ENCODE results near the gene GALNT5. TPM values are rescaled to one million over a fixed set of nuclear protein-coding genes. Genes with fewer than 3 reads are reported as not detected.

The GALNT5 gene
- total and polyA plus RNA-seq, 4 donors: under 0.01 to 5.3 (median 0.01) TPM; not detected in 1

- Histone ChIP-seq H3K36me3 (ENCODE audit: control insufficient read depth in 4 of 4, insufficient read depth in 3 of 4, low read depth in 1 of 4, low read length in 3 of 4) (no peaks in the 10 kb centered on the region), H3K9me3 (ENCODE audit: control insufficient read depth in 4 of 4, low read length in 3 of 4) (no peaks in the 10 kb centered on the region), H3K27ac (ENCODE audit: low read depth in 1 of 2, low read length in 2 of 2) (no peak overlapping the region), H3K9ac (ENCODE audit: low read depth in 1 of 2, low read length in 2 of 2) (no peak overlapping the region), H3K4me1 (ENCODE audit: control insufficient read depth in 4 of 4, insufficient read depth in 4 of 4, low read length in 3 of 4) (no peaks in the 10 kb centered on the region), H3K4me3 (ENCODE audit: low read depth in 1 of 3, low read length in 3 of 3) (no peak overlapping the region), H3K27me3 (ENCODE audit: control insufficient read depth in 4 of 4, insufficient read depth in 4 of 4, low read length in 3 of 4) (no peaks in the 10 kb centered on the region)
- 82% methylated on average over 2 of the region's 2 CpGs for WGBS
- DNase-seq (ENCODE audit: low spot score): no peak
- TF ChIP-seq CTCF (IDR thresholded peaks at IDR 0.05; ENCODE audit: low read depth, low read length, missing input control): no peak
- TF ChIP-seq, protein P1, sequence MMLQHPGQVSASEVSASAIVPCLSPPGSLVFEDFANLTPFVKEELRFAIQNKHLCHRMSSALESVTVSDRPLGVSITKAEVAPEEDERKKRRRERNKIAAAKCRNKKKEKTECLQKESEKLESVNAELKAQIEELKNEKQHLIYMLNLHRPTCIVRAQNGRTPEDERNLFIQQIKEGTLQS (IDR thresholded peaks at IDR 0.05): no peak
- no peak for TF ChIP-seq TAF1 (conservative IDR thresholded peaks at IDR 0.05)
- no peak for TF ChIP-seq EGR1 (IDR thresholded peaks at IDR 0.05; ENCODE audit: low read depth in 2 of 2)
- TF ChIP-seq JUND (IDR thresholded peaks at IDR 0.05): no peak
- TF ChIP-seq NR2F2 (IDR thresholded peaks at IDR 0.05): no peak
- no peak for TF ChIP-seq FOXA1 (IDR thresholded peaks at IDR 0.05)
- TF ChIP-seq MAX (IDR thresholded peaks at IDR 0.05): no peak
- no peak for TF ChIP-seq GABPA (IDR thresholded peaks at IDR 0.05 in 1 of 2, conservative IDR thresholded peaks at IDR 0.05 in 1 of 2)
Observed at GRCh38 chr2:157324331-157324843, 66.9 kb downstream of the GALNT5 start.

- Histone ChIP-seq H3K9me3 (ENCODE audit: control insufficient read depth in 4 of 4, low read length in 3 of 4) (no peaks in the 10 kb centered on the region), H3K27ac (ENCODE audit: low read depth in 1 of 2, low read length in 2 of 2) (no peak within 1 kb of the TSS), H3K4me1 (ENCODE audit: control insufficient read depth in 4 of 4, insufficient read depth in 4 of 4, low read length in 3 of 4) (peaks cover 0 to 4% (median 1%) of the 10 kb centered on the region in 4 donors), H3K36me3 (ENCODE audit: control insufficient read depth in 4 of 4, insufficient read depth in 3 of 4, low read depth in 1 of 4, low read length in 3 of 4) (no peaks in the 10 kb centered on the region), H3K9ac (ENCODE audit: low read depth in 1 of 2, low read length in 2 of 2) (no peak within 1 kb of the TSS), H3K4me3 (ENCODE audit: low read depth in 1 of 3, low read length in 3 of 3) (no peak within 1 kb of the TSS), H3K27me3 (ENCODE audit: control insufficient read depth in 4 of 4, insufficient read depth in 4 of 4, low read length in 3 of 4) (no peaks in the 10 kb centered on the region)
- no peak for DNase-seq (ENCODE audit: low spot score)
- no peak for TF ChIP-seq MAX (IDR thresholded peaks at IDR 0.05)
- no peak for TF ChIP-seq GABPA (IDR thresholded peaks at IDR 0.05 in 1 of 2, conservative IDR thresholded peaks at IDR 0.05 in 1 of 2)
- no peak for TF ChIP-seq SP1 (IDR thresholded peaks at IDR 0.05)
- no peak for TF ChIP-seq HNF4G (IDR thresholded peaks at IDR 0.05)
Observed at GRCh38 chr2:157325786-157326185, 68.3 kb downstream of the GALNT5 start, which contains the start of gene ERMN. Gene ERMN, minus strand, starts transcription at chr2:157325824. Its CDS starts 182 bp downstream, at chr2:157325642.

DNA sequence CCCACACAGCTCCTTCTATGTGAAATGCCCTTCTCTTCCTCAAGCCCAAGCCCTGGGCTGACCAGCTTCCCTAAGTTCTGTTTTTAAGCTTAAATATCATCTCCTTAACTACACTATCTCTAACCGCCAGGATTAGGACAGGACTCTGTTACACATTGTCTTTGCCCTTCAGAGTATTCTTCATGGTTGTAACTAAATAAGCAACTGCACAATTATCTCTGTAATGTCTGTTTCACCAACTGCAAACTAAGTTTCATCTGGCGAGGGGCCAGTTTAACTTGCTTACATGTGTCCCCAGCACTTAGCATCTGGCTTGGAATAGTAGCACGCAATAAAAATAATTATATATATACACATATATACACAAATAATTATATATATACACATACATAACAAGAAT, 69.2 kb downstream of the GALNT5 start:
- WGBS: 82% methylated on average over 3 of the region's 3 CpGs
- DNase-seq (ENCODE audit: low spot score): no peak
- H3K9me3 ChIP-seq (ENCODE audit: control insufficient read depth in 4 of 4, low read length in 3 of 4): no peaks in the 10 kb centered on the region
- H3K9ac ChIP-seq (ENCODE audit: low read depth in 1 of 2, low read length in 2 of 2): no peak overlapping the region
- H3K27me3 ChIP-seq (ENCODE audit: control insufficient read depth in 4 of 4, insufficient read depth in 4 of 4, low read length in 3 of 4): no peaks in the 10 kb centered on the region
- H3K4me1 ChIP-seq (ENCODE audit: control insufficient read depth in 4 of 4, insufficient read depth in 4 of 4, low read length in 3 of 4): peaks cover 0 to 4% (median 1%) of the 10 kb centered on the region in 4 donors
- no peak overlapping the region for H3K4me3 ChIP-seq (ENCODE audit: low read depth in 1 of 3, low read length in 3 of 3)
- H3K27ac ChIP-seq (ENCODE audit: low read depth in 1 of 2, low read length in 2 of 2): no peak overlapping the region
- H3K36me3 ChIP-seq (ENCODE audit: control insufficient read depth in 4 of 4, insufficient read depth in 3 of 4, low read depth in 1 of 4, low read length in 3 of 4): no peaks in the 10 kb centered on the region
- TF ChIP-seq ZBTB33 (IDR thresholded peaks at IDR 0.05) (no peak), SP1 (IDR thresholded peaks at IDR 0.05) (no peak), CTCF (IDR thresholded peaks at IDR 0.05; ENCODE audit: low read depth, low read length, missing input control) (no peak), GABPA (IDR thresholded peaks at IDR 0.05 in 1 of 2, conservative IDR thresholded peaks at IDR 0.05 in 1 of 2) (no peak), FOXA1 (IDR thresholded peaks at IDR 0.05) (no peak), TAF1 (conservative IDR thresholded peaks at IDR 0.05) (no peak), HNF4A (conservative IDR thresholded peaks at IDR 0.05) (no peak), FOXA2 (IDR thresholded peaks at IDR 0.05) (no peak), EGR1 (IDR thresholded peaks at IDR 0.05; ENCODE audit: low read depth in 2 of 2) (no peak), RXRA (IDR thresholded peaks at IDR 0.05) (no peak), MAX (IDR thresholded peaks at IDR 0.05) (no peak)
